HG02642 (cell line): ENCODE results near the gene PDPR.
"Not testable (repeated sequence)": the region's sequence is repeated elsewhere in the genome, so short reads cannot be mapped to it uniquely, and the experiment has no call there.

Source experiments
- ATAC-seq: cut with Tn5 transposase; IDR thresholded peaks from one replicate; pipeline ENCODE4 v1.9.1; 2021; ENCODE audit warnings: mild to moderate bottlenecking; ENCODE audit not compliant: unreplicated experiment, poor library complexity

PDPR gene

GRCh38 chr16:70113982-70114826, at the start of gene PDPR:
TSS of gene PDPR (plus strand) at chr16:70114332. CDS start at chr16:70120493, 6,161 bp downstream.
- ATAC-seq: peak; percentile 94

- ATAC-seq: not testable (repeated sequence)
Observed at GRCh38 chr16:70064841-70065370, 49.2 kb upstream of the PDPR start.

DNA sequence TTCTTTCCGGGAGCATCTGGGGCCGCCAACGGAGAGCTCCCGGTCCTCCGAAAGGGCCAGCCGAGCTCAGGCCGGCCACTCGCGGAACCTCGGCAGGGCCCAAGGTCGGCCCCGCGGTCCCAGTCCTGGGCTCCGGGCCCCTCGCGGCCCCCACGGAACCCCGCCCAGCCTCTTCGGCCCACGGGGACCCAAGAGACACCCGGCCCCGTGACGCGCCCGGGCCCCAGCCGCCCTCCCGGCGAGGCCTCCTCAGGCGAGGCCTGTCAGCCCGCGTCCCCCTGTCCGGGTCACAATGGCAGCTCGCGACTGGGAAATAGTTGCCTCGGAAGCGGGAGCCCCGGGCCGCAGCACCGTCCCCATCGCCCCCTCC, 48.8 kb upstream of the PDPR start:
- peak; percentile 28 for ATAC-seq

DNA sequence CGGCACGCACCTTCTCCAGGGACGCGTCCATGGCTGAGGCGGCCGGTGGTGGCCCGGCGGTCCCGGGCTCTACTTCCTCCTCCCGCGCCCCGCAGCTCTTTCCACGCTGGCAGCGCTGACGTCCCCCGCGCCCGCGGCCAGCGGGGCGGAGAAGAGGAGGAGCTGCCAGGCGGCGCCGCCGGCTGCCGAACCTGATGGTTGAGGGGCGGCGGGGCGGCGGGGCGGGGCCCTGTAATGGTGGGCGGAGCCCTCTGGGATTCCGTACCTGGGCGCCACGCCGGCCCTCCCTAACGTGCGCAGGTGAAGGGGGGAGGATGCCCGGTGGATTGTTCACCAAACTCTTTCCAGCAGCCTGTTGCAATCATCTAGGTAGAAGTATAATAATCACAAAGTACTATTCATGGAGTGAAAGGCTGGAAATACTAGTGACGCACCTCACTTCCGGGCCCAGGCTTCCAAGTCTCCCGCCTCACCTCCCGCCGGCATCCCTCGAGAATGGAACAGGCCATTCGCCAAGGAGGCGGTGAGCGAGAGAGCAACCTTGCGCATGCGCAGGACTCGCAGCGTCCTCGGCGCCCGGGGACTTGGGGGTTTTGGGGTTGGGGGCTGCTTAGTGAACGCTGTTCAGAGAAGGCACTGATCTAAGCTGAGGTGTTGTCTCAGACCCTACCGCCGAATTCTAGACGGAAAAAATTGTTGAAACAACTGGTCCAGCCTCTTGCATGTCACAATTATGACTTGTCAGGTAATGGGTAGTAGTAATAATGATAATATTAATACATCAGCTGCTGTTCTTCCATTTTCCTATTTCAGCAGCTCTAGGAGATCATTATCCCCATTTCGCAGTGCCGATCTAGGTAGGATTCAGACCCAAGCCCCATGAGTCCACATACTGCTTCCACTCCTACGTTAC, 48.1 kb upstream of the PDPR start:
- peak; percentile 93 for ATAC-seq

GRCh38 chr16:70066751-70067150, 47.4 kb upstream of the PDPR start:
- ATAC-seq: not testable (repeated sequence)

GRCh38 chr16:70079081-70079480, 35.1 kb upstream of the PDPR start:
- ATAC-seq: not testable (repeated sequence)

GRCh38 chr16:70081219-70081618, 32.9 kb upstream of the PDPR start:
- not testable (repeated sequence) for ATAC-seq

DNA sequence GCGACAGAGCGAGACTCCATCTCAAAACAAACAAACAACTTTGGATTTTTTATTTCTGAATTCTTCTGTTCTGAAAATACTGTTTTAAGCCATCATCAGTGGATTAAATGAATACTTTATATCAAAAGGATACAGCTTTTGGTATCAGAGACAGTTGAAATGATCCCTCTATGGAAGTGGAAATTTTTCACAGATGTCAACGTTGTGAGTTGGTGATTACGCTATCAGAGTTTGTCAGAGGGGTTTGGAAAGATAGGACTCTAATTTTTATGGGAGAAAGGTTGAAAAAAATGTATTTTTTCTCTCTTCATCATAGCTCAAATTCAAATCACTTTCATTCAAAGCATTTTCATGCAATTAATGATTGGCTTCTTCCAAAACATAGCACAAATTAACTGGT, 30.2 kb upstream of the PDPR start:
- ATAC-seq: not testable (repeated sequence)

DNA sequence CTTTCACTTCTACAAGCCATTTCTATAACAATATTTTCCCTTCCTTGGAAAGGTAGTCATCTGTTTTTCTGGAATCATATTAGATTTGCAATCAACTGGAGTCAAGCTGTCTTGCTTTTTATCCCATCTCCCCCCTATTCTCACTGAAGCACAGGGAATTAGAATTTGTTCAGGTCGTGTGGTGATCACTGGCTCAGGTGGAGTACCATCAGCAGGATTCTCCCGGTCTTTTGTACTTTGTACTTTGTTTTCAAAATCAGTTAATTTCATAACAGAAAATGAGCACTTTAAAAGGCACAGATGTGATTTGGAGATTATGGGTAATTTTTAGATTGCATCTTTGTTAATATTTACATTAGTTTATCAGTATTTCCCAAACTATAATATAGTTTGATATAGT, 26.0 kb upstream of the PDPR start:
- ATAC-seq: not testable (repeated sequence)

- ATAC-seq: not testable (repeated sequence)
Observed at GRCh38 chr16:70088877-70089276, 25.3 kb upstream of the PDPR start.

GRCh38 chr16:70089289-70089688, 24.8 kb upstream of the PDPR start:
- not testable (repeated sequence) for ATAC-seq

DNA sequence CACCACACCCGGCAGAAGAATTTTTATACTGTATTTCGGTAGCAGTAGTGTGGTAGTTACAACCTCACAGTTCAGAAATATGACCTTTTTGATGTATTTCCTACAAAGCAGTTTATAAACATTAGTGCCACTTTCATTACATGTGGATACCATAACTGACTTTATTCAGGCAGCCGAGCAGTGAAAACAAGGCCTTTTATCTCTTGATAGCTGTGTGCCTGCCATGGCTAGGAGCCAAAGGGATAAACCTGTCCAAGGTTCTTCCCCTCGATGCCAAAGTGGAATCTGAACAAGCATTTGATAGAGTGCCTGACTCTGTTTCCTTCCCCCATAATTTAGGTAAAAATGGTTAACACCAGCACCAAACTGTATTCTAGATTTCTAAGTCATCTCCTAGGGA, 23.0 kb upstream of the PDPR start:
- not testable (repeated sequence) for ATAC-seq

GRCh38 chr16:70094096-70094495, 20.0 kb upstream of the PDPR start:
- not testable (repeated sequence) for ATAC-seq

GRCh38 chr16:70109583-70110279, 4.4 kb upstream of the PDPR start:
- ATAC-seq: not testable (repeated sequence)

GRCh38 chr16:70112162-70112561, 2.0 kb upstream of the PDPR start:
- ATAC-seq: not testable (repeated sequence)

GRCh38 chr16:70113599-70113981, 542 bp upstream of the PDPR start:
- ATAC-seq: peak; percentile 15

DNA sequence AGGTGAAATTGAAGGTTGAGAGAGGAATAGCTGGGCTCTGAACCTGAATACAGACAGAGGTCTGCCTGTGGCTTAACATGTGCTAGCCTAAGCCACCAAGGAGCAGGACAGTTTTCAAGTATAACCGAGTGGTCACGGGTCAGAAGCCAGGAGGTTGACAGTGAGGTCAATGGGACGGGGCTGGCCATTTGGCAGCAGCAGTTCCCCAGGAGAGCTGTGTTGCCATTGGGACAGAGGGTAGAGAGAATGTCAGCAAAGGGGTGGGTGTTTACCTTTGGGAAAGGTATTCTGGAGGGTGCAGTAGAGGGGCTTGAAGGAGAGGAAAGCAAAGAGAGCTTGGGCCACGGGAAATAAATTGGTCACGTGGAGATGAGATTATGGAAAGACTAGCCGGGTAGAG, 4.2 kb downstream of the PDPR start:
- ATAC-seq: not testable (repeated sequence)

GRCh38 chr16:70118776-70119175, 4.6 kb downstream of the PDPR start:
- not testable (repeated sequence) for ATAC-seq

DNA sequence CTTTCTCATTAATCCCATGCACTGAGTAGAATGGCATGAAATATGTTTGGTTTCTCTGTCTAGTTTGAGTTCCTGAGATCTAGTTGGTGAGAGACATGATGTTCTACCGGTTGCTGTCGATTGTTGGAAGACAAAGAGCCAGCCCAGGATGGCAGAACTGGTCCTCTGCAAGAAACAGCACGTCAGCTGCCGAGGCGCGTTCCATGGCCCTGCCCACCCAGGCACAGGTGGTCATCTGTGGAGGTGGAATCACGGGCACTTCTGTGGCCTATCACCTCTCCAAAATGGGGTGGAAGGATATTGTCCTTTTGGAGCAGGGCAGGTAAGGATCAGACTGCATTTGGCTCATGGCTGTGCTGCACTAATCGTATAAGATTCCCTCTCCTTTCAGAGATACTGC, 6.3 kb downstream of the PDPR start:
- ATAC-seq: not testable (repeated sequence)

GRCh38 chr16:70123822-70124221, 9.7 kb downstream of the PDPR start:
- ATAC-seq: not testable (repeated sequence)
